Measurements from ENCODE around the gene PRKG1.

DNA sequence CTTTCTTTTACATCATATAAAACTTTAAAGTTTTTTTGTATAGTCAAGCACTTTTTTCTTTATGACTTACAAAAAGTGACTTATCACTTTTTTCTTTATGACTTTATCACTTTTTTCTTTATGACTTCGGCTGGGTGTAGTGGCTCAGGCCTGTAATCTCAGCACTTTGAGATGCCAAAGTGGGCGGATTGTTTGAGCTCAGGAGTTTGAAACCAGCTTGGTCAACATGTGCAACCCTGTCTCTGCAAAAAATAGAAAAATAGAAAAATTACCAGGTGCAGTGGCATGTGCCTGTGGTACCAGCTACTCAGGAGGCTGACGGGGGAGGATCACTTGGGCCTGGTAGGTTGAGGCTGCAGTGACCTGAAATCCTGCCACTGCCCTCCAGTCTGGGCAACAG is 733.9 kb downstream of the PRKG1 start:
- TF ChIP-seq, protein P1, sequence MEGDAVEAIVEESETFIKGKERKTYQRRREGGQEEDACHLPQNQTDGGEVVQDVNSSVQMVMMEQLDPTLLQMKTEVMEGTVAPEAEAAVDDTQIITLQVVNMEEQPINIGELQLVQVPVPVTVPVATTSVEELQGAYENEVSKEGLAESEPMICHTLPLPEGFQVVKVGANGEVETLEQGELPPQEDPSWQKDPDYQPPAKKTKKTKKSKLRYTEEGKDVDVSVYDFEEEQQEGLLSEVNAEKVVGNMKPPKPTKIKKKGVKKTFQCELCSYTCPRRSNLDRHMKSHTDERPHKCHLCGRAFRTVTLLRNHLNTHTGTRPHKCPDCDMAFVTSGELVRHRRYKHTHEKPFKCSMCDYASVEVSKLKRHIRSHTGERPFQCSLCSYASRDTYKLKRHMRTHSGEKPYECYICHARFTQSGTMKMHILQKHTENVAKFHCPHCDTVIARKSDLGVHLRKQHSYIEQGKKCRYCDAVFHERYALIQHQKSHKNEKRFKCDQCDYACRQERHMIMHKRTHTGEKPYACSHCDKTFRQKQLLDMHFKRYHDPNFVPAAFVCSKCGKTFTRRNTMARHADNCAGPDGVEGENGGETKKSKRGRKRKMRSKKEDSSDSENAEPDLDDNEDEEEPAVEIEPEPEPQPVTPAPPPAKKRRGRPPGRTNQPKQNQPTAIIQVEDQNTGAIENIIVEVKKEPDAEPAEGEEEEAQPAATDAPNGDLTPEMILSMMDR (IDR thresholded peaks at IDR 0.05; ENCODE audit: insufficient read depth, low read length, poor library complexity, severe bottlenecking): no peak
- TF ChIP-seq EZH2phosphoT487 (conservative IDR thresholded peaks at IDR 0.05; ENCODE audit: low read length): no peak
